Cortex of kidney (tissue), 1 donor: ENCODE data around the gene MYOZ1.
"Not testable (repeated sequence)": the region's sequence is repeated elsewhere in the genome, so short reads cannot be mapped to it uniquely, and the experiment has no call there.

Source experiments
- DNase-seq: peaks from one replicate; lab custom pipeline; 2025; lab: John Stamatoyannopoulos, UW

The MYOZ1 gene, protein sequence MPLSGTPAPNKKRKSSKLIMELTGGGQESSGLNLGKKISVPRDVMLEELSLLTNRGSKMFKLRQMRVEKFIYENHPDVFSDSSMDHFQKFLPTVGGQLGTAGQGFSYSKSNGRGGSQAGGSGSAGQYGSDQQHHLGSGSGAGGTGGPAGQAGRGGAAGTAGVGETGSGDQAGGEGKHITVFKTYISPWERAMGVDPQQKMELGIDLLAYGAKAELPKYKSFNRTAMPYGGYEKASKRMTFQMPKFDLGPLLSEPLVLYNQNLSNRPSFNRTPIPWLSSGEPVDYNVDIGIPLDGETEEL

DNA sequence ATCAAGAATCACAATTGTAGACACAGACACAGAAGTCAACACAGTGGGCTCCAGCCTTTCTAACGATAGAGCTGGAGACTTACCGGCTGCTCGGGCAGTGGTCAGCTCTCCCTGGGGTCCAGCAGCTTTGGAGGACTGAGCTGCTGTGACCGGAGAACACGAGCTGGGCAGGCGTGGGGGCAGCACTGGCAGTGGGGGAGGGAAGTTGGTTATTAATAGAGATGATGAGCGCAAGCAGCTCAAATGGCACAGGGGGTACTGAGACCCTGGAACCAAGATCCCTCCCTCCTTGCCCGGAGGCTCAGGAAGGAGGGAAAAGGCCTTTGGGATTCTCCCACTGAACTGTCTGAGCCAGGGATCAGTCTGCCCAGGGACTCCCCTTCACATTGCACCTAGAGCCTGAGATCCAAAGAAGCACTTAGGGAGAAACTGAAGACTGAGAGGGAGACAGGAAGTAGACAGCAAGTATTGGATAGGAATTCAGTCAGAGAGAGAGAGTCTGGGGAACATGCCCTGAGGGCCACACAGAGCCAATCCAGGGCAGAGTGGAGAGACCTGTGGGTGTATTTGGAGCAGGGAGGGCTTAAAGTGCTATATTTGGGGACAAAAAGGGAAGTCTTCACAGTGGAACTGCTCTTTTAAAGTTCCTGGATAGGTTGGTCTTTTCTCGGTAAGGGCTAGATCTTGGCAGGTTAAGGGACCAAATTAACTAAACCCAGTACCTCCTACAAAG lies at the start of gene MYOZ1:
Gene MYOZ1, minus strand, starts transcription at position 147 of the 733 bp plus-strand sequence. CDS start 1,457 bp downstream, outside the sequence.
- DNase-seq, result no peak

DNA sequence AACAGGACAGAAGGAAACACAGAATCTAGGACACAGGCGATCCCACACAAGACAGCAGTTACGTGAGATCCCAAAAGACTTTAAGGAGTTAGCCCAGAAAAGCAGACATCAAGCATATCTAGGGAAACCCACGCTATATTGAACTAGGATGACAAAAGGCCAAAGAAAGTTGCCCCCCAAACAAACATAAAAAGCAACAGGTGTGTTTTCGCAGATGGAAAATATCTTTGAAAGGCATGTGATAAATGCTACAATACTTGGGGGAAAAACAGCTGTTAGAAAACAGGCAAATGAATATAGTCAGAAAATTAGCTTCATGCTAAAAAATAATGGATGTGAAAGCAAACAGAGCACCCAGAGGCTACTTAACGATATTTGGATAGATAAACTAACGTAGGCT lies 49.5 kb upstream of the MYOZ1 start:
- not testable (repeated sequence) for DNase-seq

DNA sequence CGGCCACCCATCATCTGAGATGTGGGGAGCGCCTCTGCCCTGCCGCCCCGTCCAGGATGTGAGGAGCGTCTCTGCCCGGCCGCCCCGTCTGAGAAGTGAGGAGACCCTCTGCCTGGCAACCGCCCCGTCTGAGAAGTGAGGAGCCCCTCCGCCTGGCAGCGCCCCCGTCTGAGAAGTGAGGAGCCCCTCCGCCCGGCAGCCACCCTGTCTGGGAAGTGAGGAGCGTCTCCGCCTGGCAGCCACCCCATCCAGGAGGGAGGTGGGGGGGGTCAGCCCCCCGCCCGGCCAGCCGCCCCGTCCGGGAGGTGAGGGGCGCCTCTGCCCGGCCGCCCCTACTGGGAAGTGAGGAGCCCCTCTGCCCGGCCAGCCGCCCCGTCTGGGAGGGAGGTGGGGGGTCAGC lies 48.3 kb upstream of the MYOZ1 start:
- DNase-seq, result not testable (repeated sequence)

DNA sequence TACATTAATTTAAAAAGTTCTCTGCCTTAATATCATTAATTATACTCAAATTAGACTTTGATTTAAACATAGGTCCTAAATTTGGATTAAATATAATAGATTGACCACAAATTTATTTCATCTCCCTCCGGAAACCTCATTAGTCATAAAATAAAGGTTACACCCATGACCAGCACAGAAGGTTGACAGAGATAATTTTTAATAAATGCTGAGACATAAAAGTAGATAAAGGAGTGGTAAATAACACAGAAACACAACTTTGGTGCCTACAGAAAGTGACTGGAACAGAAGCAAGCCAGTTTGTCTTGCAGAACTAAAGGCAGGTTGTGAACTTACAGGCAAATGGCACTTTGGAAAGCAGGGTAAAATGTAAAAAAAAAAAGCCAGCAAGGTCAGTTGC lies 46.4 kb upstream of the MYOZ1 start:
- DNase-seq, result not testable (repeated sequence)

DNA sequence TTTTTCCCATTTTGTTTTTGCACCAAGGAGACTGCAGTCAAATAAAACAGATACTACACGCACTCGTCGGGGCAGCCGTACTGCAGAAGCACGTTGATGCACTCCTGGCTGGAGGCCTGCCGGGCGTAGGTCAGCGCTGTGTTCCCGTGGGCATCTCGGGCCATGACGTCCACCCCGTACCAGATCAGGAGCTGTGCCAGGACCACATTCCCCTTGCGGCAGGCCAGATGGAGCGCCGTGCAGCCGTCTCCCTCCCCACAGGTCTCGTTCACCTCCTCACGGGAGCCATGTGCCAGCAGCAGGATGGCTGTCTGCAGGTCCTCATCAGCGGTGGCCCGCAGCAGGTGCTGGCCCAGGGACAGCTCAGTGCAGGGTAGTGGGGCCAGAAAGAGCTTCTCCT lies 33.3 kb upstream of the MYOZ1 start:
- DNase-seq, result not testable (repeated sequence)

DNA sequence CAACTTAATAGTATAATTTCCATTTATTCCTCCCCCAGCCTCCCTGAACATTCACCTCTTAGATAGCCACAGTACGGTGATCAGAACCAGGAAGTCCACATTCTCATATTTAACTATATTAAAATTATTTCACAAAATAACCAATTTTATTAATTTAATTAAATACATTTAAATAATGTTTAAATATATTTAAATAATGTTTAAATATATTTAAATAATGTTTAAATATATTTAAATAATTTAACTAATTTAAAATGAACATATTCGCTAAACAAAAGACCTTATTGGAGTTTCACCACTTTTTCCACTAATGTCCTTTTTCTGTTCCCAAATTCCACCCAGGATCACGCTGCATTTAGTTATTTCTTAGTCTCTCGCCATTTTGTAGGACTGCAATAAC lies 27.1 kb upstream of the MYOZ1 start:
- not testable (repeated sequence) for DNase-seq

DNA sequence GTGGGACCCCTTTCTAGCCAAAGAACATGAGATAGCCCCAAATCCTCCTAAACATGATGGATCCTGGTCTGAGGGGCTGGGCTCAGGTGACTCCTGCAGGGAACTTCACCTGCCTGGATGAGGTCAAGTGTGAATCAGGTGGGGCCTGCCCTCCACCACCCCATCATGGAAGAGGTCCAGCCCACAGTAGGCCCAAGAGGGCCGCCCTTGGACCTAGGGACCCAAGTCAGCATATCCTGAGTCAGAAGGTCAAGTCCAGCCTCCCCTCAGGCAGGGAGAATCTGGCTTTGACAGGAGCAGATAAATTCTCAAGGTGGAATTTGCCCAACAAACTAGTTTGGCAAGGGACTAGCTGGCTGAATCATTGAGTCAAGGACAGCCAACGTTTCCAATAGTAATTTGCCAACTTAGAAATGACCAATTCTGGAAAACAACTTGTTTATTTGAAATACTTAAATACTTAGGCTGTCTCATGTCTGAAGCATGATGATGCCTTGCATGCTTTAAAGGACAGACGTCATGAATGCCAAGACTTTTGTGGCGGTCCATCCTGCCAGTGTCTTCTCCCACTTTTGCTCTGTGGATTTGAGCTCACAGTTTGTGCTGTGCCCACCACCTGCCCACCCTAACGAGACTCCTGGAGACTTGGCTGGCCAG lies 25.0 kb upstream of the MYOZ1 start:
- not testable (repeated sequence) for DNase-seq

DNA sequence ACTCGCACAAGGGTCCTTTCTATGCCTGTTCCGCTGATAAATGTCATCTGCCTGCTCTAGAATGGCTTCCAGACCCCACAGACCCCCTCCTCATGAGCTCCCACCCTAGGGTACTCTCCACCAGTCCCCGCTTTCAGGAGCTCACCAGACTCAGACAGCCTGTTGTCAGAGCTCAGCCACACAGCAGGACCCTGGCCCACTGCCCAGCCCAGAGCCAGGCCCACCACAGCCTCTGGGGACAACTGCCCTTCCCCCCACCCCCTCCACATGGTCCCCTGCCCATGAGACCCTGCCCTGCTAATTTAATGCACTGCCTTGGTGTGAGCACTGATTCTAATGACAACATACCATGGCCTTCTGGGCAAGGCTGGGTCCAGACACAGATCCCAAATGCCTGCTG lies 24.3 kb upstream of the MYOZ1 start:
- DNase-seq, result not testable (repeated sequence)

DNA sequence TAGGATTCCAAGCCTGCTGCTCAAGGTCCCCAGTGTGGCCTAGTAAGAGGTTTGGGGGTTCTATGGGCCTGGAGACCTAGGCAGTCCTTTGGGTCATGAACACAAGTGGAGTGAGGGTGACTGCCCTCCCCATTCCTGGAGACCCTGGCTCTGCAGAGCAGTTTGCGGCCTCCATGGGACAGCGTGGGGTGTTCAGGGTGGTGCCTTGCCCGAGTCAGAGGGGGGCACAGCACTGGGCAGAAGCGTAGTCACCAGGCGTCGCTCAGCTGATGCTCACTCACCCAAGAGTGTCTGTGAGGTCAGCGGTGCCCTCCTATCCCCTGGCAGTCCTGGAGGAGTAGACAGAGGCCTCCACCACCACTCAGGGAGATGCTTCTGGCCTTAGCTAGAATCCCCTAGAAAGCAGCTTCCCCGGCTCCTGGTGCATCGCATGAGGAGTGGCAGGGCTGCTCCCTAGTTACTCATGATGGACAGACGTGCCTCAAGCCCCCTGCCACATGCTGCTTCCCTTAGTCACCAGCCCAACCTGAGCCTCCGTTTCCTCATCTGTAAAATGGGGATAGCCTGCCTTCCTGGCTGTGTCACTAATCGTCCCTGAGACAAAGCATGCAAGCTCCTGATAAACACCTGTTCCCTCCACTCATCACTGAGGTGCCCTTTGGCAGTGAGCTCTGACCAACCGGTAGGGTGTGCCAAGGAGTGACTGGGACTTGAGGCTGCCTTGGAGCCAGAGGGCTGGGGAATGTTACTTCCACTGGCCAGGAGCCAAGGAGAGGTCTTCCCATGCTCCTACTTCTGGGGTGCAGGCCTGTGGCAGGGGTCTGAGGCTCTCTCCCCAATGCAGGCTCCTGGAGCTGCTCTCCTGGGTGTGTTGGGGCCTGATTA lies 23.1 kb upstream of the MYOZ1 start:
- not testable (repeated sequence) for DNase-seq

DNA sequence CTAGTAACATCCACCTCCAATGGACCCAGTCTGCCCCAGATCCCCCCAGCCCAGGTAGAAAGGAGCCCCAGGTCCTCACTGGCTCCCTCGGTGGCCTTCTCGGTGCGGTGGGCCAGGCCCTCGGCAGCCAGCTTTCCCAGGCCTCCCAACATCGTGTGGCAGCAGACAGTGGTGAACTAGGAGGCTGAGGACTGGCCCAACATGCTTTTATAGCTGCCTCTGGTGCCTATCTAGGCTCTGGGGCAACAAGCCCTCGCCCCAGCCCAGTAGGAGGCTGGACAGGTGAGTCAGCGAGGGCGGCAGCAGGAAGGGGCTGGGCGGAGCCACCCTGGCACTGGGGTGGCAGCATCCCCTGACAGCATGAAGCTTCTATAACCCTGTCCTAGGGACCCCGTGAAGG lies 22.3 kb upstream of the MYOZ1 start:
- DNase-seq, result not testable (repeated sequence)

DNA sequence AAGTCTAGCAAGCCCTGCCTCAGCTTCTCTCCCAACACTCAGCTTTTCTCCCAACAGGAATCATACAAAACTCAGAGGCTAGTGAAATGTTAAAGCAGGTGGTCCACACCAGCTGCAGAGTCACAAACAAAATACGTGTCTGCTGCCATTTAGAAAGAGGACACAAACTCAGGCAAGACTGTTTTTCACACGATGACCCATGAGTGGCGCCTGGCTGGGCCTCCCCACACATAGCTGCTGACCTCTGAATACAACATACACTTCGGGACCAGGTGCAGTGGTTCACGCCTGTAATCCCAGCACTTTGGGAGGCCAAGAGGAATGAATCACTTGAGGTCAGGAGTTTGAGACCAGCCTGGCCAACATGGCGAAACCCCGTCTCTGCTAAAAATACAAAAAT lies 21.4 kb upstream of the MYOZ1 start:
- not testable (repeated sequence) for DNase-seq

DNA sequence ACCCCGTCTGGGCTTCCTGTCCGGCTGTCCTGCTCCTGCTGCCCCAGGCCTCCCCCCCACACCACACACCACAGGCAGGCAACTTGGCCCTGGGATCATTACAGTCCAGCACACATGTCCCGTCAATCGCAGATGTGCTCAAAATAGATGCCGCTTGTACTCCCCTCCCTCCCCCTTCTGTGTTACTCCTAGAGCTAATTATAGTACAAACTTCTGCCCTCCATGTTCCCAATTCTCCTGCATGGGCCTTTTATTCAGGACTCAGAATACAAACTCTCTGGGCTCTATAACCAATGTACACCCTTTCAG lies 14.7 kb upstream of the MYOZ1 start, which contains the start of gene SYNPO2L:
Gene SYNPO2L, minus strand, starts transcription at position 40 of the 309 bp plus-strand sequence. CDS start 107 bp downstream, outside the sequence.
- DNase-seq, result no peak

DNA sequence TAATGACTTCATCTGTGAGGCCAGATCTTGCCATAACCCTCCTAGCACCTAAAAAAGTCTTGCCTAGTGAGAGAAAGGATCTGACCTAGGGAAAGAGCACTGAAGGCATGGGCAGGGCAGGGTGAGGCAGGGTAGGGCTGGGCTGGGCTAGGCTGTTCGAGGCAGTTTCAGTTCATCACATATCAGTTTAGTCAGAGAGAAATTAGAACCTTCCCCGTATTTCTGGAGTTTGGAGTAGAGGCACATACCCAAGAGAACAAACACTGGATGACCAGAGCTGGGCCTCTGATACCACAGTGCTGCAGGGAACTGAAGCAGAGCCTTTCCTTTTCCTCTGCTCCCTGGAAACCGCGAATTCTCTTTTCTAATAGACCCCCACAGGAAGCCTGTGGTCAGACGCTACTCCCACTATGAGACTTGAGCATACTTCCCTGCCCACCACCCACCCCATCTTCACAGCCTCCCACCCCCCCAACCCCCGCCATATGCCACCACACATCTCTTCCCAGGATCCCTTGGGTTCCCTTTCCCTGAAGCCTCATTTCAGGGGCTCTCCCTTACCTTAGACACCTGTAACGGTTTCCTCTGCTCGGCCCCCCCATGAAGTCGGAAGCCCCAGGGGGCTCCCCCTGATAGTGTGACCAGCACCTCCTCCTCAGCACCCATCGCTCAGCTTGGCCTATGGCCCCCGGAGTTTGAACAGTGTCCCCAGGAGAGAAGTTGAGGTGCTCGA lies 14.1 kb upstream of the MYOZ1 start:
- DNase-seq, result no peak

DNA sequence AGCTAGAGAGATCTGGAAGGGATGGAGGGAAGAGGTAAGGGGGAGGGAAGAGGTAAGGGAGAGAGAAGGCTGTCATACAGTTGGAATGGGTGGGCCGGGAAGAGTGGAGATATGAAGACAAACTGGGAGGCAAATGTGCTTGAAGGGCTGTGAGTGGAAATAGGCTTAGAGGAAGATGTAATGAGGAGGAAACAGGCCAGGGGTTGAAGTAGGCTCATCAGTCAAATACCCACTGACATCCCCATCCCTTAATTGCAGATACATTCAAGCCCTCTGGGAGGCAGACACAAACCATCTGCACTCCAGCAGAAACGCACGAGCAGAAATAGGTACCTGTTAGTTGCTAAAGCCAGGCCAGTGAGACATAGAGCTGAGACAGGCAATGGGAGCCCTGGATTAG lies 12.4 kb upstream of the MYOZ1 start:
- no peak for DNase-seq

DNA sequence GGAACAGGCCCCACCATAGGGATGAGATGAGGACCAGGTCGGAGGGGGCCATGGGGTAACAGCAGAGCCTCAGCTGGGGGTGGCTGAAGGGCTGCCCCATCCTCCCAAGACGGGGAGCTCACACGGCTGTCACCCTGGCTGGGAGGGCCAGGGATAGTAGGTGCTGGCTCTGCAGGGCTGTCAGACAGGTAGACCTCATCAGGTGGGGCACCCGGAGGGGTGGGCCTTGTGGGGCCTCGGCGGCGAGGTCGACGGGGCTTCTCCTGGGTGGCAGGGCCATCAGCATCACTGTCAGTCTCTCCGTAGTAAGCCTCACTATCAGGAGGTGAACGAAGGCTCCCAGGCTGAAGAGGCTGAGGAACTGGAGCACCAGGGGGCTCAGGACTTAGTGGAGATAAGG lies 11.9 kb upstream of the MYOZ1 start:
- no peak for DNase-seq

DNA sequence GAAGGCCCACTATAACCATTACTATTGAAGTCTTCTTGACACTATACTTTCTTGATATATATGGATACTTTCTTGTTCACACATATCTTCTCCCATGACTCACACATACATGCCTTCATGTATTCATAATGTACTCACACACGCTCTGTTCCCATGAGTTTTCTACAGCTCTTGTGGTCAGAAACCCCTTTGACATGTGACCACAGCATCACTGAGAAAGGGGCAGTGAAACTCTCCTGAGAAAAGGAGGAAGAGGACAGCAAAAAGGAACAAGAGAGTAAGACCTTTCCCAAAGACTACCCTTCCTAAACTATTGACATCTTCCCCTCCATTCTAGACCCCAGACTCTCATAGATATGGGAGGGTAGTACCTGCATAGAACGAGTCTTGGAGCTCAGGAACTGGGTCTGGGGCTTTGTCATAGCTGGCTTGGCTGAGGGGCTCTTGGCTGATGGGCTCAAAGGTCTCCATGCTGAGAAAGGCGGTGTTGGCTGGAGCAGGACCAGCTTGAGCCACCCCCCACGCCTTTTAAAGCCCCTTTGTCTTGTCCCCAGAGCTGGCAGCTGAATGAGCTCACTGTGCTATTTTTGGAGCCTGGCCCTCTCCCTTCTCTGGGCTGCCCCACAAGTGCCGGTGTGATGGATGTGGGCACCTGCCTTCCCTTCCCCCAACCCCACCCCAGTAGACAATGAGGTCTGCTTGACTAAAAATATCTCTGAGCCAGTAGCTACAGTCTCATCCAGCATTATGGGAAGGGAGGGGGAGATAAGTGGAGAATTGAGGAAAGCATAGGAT lies 9.5 kb upstream of the MYOZ1 start:
- DNase-seq, result no peak

DNA sequence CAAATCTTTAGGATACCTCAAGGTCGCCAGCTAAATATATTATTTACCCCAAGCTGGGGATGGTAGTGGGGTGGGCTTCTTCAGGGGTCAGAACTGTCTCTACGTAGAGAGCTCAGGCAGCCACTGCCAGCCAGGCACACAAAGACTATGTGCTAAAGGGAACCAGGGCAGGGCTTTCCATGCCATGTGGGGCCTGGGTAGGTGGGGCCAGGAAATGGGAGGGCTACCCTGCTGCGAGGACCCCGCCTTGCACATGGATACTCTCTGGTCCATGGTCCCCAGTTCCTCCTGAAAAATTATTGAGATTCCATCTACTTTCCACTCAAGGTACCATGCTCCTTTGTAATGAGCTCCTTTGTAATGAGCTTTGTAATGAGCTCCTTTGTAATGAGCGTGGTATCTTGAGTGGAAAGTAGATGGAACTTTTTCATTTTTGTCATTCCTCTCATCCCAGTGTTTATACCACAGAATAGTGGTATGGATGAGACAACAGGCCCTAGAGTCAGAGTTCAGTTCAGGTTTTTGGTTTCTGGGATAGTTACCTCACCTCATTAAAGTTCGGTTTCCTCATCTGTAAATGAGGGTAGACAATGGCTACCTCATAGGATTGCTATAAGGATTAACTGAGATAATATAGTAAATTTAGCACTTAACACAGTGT lies 8.7 kb upstream of the MYOZ1 start:
- no peak for DNase-seq

DNA sequence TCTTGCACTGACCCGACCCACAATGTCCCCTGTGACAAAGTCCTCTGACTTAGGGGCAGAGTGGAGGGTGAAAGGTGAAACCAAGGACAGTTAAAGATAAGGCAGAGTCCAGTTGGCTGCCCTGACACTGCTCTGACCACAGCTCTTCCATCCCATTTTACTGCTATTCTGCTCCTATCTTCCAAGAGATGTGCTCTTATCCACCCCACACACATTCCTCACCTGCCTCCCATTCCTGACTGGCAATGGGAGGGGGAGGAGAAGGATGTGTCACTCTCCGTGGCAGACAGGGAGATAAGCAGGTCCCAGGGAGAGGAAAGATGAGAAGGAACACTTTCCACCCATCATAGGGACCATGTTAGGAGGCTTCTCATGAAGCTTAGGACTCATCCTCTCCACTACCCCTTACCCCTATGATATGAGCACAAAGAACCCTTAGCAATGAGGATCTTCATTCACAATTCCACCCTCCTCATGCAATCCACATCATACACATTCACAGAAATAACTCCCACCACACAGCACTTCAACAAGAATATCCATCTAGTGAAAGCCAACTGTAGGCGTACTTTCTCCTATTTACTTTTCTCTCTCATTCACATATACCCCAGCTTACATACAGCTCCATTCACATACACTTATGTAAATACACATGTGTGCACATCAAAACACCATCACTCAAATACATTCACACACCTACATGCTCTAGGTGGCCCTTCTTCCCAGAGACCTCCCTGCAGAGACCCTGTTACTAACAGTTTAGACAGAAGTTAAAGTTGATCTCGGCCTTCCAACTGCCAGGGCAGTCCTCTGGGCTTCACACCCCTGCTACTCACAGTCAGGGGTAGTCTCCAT lies 7.9 kb upstream of the MYOZ1 start:
- no peak for DNase-seq
